Heart right ventricle (tissue), 16 donors: ENCODE data around the gene MRPS7. TPM values are rescaled to one million over a fixed set of nuclear protein-coding genes. Genes with fewer than 3 reads are reported as not detected.
A peak's percentile ranks its signal among the peaks of the same experiment; 100 is the strongest.

Source experiments
- ATAC-seq, 8 donors: fragments of 200-7000 bp; cut with Tn5 transposase; one replicate each; pipeline ENCODE4 v1.9.1; 2020; ENCODE audit warnings: mild to moderate bottlenecking in 8 of 8, moderate library complexity in 8 of 8, moderate number of reproducible peaks in 1 of 8
- DNase-seq, 2 donors: peaks; one replicate each; pipeline ENCODE4 v3.0.0-alpha.2; 2020
- H3K27ac ChIP-seq, 10 donors: fragments of 200-600 bp; sonication (generic) in 2 of 10; one replicate each; pipeline versions ENCODE4 v1.5.0 to v1.8.0; 2020 to 2022; ENCODE audit warnings: mild to moderate bottlenecking in 3 of 10
- H3K27me3 ChIP-seq, 7 donors: fragments of 200-600 bp; one replicate each; pipeline ENCODE4 v1.8.0; 2021 to 2022; ENCODE audit warnings: mild to moderate bottlenecking in 2 of 7
- H3K36me3 ChIP-seq, 9 donors: fragments of 200-600 bp; sonication (generic) in 1 of 9; one replicate each; pipeline versions ENCODE4 v1.5.0 to v1.8.0; 2020 to 2022; ENCODE audit warnings: mild to moderate bottlenecking in 2 of 9
- H3K4me1 ChIP-seq, 9 donors: fragments of 200-600 bp; sonication (generic) in 1 of 9; one replicate each; pipeline versions ENCODE4 v1.5.0 to v1.8.0; 2020 to 2022; ENCODE audit warnings: mild to moderate bottlenecking in 4 of 9
- H3K4me3 ChIP-seq, 10 donors: fragments of 200-600 bp; sonication (generic) in 2 of 10; one replicate each; pipeline versions ENCODE4 v1.5.0 to v1.8.0; 2020 to 2022; ENCODE audit warnings: mild to moderate bottlenecking in 7 of 10, moderate library complexity in 2 of 10
- H3K9me3 ChIP-seq, 11 donors: fragments of 200-600 bp in 10 of 11; sonication (generic) in 2 of 11; one replicate each; pipeline versions ENCODE4 v1.5.0 to v1.8.0; 2013 to 2022; ENCODE audit warnings: mild to moderate bottlenecking in 2 of 11, control low read depth in 1 of 11, moderate library complexity in 1 of 11
- WGBS, 2 donors: extraction: QIAGEN DNeasy Blood & Tissue Kit; methylation state at CpG; one replicate each; pipeline ENCODE4 v1.1.7; 2013; ENCODE audit warnings: inconsistent platforms in 1 of 2; 5-methylcytosine and 5-hydroxymethylcytosine counted together
- intact Hi-C, 10 donors: fragments of 100-400 bp; cut with DNase I; formaldehyde crosslinking; loops; one replicate each; pipeline versions ENCODE4 v1.11.1 to v1.14.2; 2022
- polyA plus RNA-seq, 2 donors: library from polyadenylated mRNA; stranded (reverse); fragments of 200-250 nt; gene quantifications; one replicate each; pipeline ENCODE4 v1.2.3, GENCODE V29; 2013
- total RNA-seq, 10 donors: library from RNA; stranded (reverse); fragmentation: NEBNext Ultra II Directional in 3 of 10; extraction: Animal tissue kit (Norgen Biotek cat#: 25700) in 3 of 10; gene quantifications; one replicate each; pipeline versions ENCODE4 v1.2.1 to v1.2.4, GENCODE V29; 2021 to 2023
- TF ChIP-seq, protein P1 (sequence below), 9 donors: fragments of 200-600 bp; sonication (generic) in 2 of 9; IDR thresholded peaks; one replicate each; pipeline versions ENCODE4 v1.5.0 to v1.8.0; 2021 to 2022; ENCODE audit warnings: antibody characterized with exemption in 9 of 9, mild to moderate bottlenecking in 5 of 9, moderate library complexity in 1 of 9
- donor health status: Arrhythmogenic right ventricular cardiomyopathy.
- donor health status: ischemic (EF 13 %, LVEDD 7.1; RV severe dilation, severe dysfunction).
- donor health status: healthy with polysubstance abuse.
- donor health status: DM: no; HTN: yes; CAD: no.
- donor health status: DM: no; HTN: no; CAD: no.
- donor health status: ischemic (EF 25% LVEDD 6.9; RV normal size, moderate dysfunction).
- donor health status: ischemic (EF 25% LVEDD 5.7; RV mildly dilated, moderate dysfunction).
- donor health status: healthy.
- donor health status: DM: yes; HTN: yes; CAD: no.
- donor health status: Ischemic cardiomyopathy.
- donor health status: ischemic (EF 35%, LVEDD 5.7; RV mildly dilated, moderate dysfunction).
- donor health status: nonischemic (EF 11% LVEDD 7.7; RV severe dilation, severe dysfunction).
- donor health status: DM: yes; HTN: yes; CAD: no.
- donor health status: PGD.
- donor health status: ischemic (EF 29% LVEDD 5.4; RV normal size, mild dysfunction).
- donor health status: nonischemic (EF 23%, LVEDD 6.1; RV moderate dilation, normal function).

Gene MRPS7
- total and polyA plus RNA-seq, 12 donors, result 98.9 to 179 (median 144) TPM

DNA sequence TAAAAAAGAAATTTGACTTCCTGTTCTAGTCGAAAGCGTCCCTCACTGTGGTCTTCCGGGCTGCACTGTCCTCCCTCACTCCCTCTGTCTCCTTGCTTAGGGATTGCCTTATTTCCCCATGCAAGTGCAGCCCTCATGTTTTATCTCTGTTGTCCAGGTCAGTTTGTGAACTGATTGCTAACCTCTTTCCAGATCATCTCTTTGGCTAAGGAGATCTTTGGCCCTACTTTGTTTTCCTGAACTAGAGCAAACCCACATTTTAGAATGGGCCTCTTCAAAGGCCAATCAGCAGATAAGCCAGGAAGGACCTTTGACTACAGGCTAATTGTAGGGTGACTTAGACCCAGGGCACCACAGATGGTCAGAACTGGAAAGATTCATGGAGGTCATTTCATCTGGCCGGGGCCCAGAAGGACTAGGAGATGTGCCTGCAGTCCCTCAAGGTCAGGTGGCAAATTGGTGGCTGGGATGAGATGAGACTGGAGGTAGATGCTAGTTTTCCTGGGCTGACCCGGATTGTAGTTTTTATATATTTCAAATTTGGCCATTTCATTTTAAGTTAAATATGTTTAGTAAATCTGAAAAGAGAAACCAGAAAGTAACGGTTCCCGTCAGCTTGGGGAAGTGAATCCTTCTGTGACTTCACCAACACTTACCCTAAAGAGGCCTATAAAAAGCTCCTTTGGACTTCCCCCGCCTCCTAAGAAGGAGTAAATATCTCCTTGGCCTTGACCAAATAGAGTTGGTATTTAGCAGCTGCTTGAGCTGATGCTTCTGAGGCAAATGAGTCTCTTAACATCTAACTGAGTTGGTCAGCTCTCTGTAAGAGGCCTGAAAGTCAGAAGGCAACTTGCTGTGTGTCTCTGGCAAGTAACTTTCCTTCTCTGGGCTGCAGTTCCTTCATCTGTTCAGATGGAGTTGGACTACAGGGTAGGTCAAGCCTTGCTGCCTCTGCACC is 33.8 kb downstream of the MRPS7 start:
- ATAC-seq (peak in 6 of 8 donors; percentile 43 to 82 (median 56)), DNase-seq (no peak)
- peak overlapping the region in 7 of 10 donors; percentile 36 to 96 (median 58) for H3K27ac ChIP-seq
- TF ChIP-seq, protein P1, sequence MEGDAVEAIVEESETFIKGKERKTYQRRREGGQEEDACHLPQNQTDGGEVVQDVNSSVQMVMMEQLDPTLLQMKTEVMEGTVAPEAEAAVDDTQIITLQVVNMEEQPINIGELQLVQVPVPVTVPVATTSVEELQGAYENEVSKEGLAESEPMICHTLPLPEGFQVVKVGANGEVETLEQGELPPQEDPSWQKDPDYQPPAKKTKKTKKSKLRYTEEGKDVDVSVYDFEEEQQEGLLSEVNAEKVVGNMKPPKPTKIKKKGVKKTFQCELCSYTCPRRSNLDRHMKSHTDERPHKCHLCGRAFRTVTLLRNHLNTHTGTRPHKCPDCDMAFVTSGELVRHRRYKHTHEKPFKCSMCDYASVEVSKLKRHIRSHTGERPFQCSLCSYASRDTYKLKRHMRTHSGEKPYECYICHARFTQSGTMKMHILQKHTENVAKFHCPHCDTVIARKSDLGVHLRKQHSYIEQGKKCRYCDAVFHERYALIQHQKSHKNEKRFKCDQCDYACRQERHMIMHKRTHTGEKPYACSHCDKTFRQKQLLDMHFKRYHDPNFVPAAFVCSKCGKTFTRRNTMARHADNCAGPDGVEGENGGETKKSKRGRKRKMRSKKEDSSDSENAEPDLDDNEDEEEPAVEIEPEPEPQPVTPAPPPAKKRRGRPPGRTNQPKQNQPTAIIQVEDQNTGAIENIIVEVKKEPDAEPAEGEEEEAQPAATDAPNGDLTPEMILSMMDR (IDR thresholded peaks at IDR 0.05), result no peak
- H3K9me3 ChIP-seq, result no peaks in the 10 kb centered on the region
- no peaks in the 10 kb centered on the region for H3K36me3 ChIP-seq
- H3K4me1 ChIP-seq, result peaks cover 0 to 62% (median 0%) of the 10 kb centered on the region in 9 donors
- intact Hi-C loops, result no loop called here
- H3K27me3 ChIP-seq, result no peaks in the 10 kb centered on the region
- WGBS, 2 donors, result 80 to 86% methylated on average over 8 of the region's 8 CpGs
- no peak overlapping the region for H3K4me3 ChIP-seq

DNA sequence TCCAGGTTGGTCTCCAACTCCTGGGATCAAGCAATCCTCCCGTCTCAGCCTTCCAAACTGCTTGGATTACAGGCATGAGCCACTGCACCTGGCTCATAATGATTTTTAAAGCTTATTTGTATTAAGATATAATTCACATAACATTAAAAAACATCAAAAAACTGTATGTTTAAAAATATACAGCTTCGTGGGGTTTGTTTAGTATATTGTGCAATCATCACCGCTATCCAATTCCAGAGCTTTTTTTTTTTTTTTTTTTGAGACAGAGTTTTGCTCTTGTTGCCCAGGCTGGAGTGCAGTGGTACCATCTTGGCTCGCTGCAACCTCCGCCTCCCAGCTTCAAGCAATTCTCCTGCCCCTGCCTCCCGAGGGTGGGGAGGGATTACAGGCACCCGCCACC is 38.6 kb downstream of the MRPS7 start:
- Histone ChIP-seq H3K4me3 (no peak overlapping the region), H3K27ac (peak overlapping the region in 1 of 10 donors; percentile 84), H3K4me1 (peaks cover 0 to 49% (median 0%) of the 10 kb centered on the region in 9 donors), H3K36me3 (no peaks in the 10 kb centered on the region), H3K27me3 (no peaks in the 10 kb centered on the region), H3K9me3 (no peaks in the 10 kb centered on the region)
- TF ChIP-seq, protein P1 (IDR thresholded peaks at IDR 0.05), result no peak
- 84 to 89% methylated on average over 7 of the region's 7 CpGs for WGBS, 2 donors
- intact Hi-C loops, result no loop called here
- no peak for ATAC-seq
- DNase-seq, result no peak

DNA sequence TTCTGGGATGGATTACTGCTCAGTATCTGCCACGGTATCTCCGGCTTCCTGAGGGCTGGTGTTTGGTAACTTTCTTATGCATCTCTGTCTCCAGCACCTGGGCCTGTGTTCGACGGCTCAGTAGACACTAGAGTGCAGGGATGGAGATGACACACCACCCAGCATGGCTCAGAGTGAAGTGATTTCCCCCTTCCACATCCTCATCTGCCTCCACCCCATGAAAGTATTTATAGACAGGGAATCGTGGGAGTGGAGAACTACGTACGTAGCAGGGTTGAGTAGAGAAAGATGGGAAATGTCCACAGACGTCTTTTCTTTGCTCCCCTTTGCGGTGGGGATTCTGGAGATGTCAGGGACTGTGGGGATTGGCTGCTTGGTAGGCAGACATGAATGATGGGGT is 39.4 kb downstream of the MRPS7 start:
- H3K36me3 ChIP-seq, result no peaks in the 10 kb centered on the region
- H3K4me3 ChIP-seq, result no peak overlapping the region
- DNase-seq (no peak), ATAC-seq (peak in 5 of 8 donors; percentile 29 to 57 (median 33))
- WGBS, 2 donors, result 70 to 74% methylated on average over 9 of the region's 9 CpGs
- H3K4me1 ChIP-seq, result peaks cover 0 to 41% (median 0%) of the 10 kb centered on the region in 9 donors
- no peaks in the 10 kb centered on the region for H3K27me3 ChIP-seq
- no peaks in the 10 kb centered on the region for H3K9me3 ChIP-seq
- TF ChIP-seq, protein P1 (IDR thresholded peaks at IDR 0.05), result no peak
- intact Hi-C loops, result no loop called here
- peak overlapping the region in 1 of 10 donors; percentile 84 for H3K27ac ChIP-seq

DNA sequence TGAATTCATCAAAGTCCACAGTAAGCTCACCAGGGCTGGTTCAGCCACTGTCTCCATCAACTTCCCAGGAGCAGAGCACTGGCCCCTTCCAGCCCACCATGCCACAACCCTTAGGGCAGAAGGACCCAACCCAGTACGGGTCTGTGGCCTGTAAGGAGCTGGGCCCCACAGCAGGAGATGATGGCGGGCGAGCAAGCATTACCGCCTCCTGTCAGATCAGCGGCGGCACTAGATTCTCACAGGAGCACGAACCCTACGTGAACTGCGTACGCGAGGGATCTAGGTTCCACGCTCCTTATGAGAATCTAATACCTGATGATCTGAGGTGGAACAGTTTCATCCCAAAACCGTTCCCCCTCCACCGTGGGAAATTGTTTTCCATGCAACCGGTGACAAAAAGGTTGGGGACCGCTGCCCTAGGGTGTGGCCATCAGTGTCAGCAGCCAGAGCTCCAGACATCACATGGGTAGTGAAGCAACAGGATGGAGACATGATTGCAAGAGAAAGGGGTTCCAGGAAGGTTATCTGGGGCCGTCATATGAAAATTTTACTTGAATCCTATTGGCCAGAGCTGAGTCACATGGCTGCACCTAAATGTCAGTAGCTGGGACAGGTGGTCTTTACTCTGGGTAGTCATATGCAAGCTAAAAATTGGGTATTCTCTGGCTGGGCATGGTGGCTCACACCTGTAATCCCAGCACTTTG is 40.0 kb downstream of the MRPS7 start:
- no peaks in the 10 kb centered on the region for H3K27me3 ChIP-seq
- TF ChIP-seq, protein P1 (IDR thresholded peaks at IDR 0.05), result no peak
- H3K27ac ChIP-seq, result peak overlapping the region in 1 of 10 donors; percentile 84
- no peaks in the 10 kb centered on the region for H3K9me3 ChIP-seq
- 85 to 89% methylated on average over 17 of the region's 17 CpGs for WGBS, 2 donors
- DNase-seq (no peak), ATAC-seq (peak in 1 of 8 donors; percentile 29)
- peaks cover 0 to 36% (median 0%) of the 10 kb centered on the region in 9 donors for H3K4me1 ChIP-seq
- no peak overlapping the region for H3K4me3 ChIP-seq
- intact Hi-C loops, result no loop called here
- H3K36me3 ChIP-seq, result no peaks in the 10 kb centered on the region
